Nephron progenitor cell (in vitro differentiated cells): ENCODE measurements around the gene PASD1.

ENCODE experiments used
- DNase-seq: peaks from one replicate; pipeline ENCODE4 v3.0.0; 2021
- H3K27ac Mint-ChIP-seq: 2 replicates; pipeline ENCODE4 v1.8.0; 2021; ENCODE audit warnings: mild to moderate bottlenecking, moderate library complexity, mixed read lengths
- H3K27me3 Mint-ChIP-seq: 2 replicates; pipeline ENCODE4 v1.8.0; 2021; ENCODE audit warnings: mild to moderate bottlenecking, low read depth, mixed read lengths; ENCODE audit not compliant: poor library complexity
- H3K36me3 Mint-ChIP-seq: 2 replicates; pipeline ENCODE4 v1.8.0; 2021; ENCODE audit warnings: low read depth, mixed read lengths
- H3K4me1 Mint-ChIP-seq: 2 replicates; pipeline ENCODE4 v1.8.0; 2021; ENCODE audit warnings: mixed read lengths
- H3K4me3 Mint-ChIP-seq: 2 replicates; pipeline ENCODE4 v1.8.0; 2021; ENCODE audit warnings: mild to moderate bottlenecking, moderate library complexity, mixed read lengths
- H3K9me3 Mint-ChIP-seq: 2 replicates; pipeline ENCODE4 v1.8.0; 2021; ENCODE audit warnings: mild to moderate bottlenecking, moderate library complexity, mixed read lengths
- CTCF ChIP-seq: fragments of 200-600 bp; sonication (generic); IDR thresholded peaks from 2 replicates; pipeline ENCODE4 v1.5.0; 2021; ENCODE audit warnings: antibody characterized with exemption

Gene PASD1

GRCh38 chrX:151609222-151609621 is 45.7 kb downstream of the PASD1 start:
- Mint-ChIP-seq H3K36me3 (no peaks in the 10 kb centered on the region), H3K4me1 (no peaks in the 10 kb centered on the region), H3K9me3 (peaks cover 16% of the 10 kb centered on the region), H3K4me3 (no peak overlapping the region), H3K27ac (no peak overlapping the region), H3K27me3 (peaks cover 3% of the 10 kb centered on the region)
- no peak for TF ChIP-seq CTCF
- no peak for DNase-seq

- Mint-ChIP-seq H3K36me3 (no peaks in the 10 kb centered on the region), H3K4me1 (no peaks in the 10 kb centered on the region), H3K9me3 (no peaks in the 10 kb centered on the region), H3K4me3 (no peak overlapping the region), H3K27me3 (peaks cover 10% of the 10 kb centered on the region), H3K27ac (no peak overlapping the region)
- no peak for DNase-seq
- TF ChIP-seq CTCF: no peak
Observed at GRCh38 chrX:151621422-151621821, 57.9 kb downstream of the PASD1 start.

DNA sequence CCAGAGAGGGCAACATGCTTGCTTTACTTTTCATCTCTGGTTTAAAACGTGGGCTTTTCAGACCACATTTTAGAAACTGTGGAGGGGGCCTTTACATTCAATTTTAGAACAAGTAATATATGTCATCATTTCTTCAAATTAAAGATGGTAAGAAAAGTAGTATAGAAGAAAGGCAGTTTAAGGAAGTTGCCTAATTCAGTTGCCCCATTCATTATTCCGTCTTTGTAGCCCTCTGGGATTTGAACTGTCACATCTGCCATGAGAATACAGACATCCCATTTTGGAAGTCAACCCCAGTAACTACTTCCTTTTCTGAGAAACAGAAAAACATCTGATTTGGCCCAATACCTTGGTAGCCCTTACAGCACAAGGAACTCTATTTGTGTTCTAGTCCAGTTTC is 61.2 kb downstream of the PASD1 start:
- Mint-ChIP-seq H3K4me1 (no peaks in the 10 kb centered on the region), H3K4me3 (no peak overlapping the region), H3K27ac (no peak overlapping the region), H3K27me3 (peaks cover 14% of the 10 kb centered on the region), H3K36me3 (no peaks in the 10 kb centered on the region), H3K9me3 (peaks cover 4% of the 10 kb centered on the region)
- DNase-seq: no peak
- no peak for TF ChIP-seq CTCF

GRCh38 chrX:151631822-151632221 is 68.3 kb downstream of the PASD1 start:
- Mint-ChIP-seq H3K27me3 (no peaks in the 10 kb centered on the region), H3K27ac (no peak overlapping the region), H3K4me1 (no peaks in the 10 kb centered on the region), H3K9me3 (peaks cover 8% of the 10 kb centered on the region), H3K4me3 (no peak overlapping the region), H3K36me3 (no peaks in the 10 kb centered on the region)
- no peak for DNase-seq
- TF ChIP-seq CTCF: no peak

DNA sequence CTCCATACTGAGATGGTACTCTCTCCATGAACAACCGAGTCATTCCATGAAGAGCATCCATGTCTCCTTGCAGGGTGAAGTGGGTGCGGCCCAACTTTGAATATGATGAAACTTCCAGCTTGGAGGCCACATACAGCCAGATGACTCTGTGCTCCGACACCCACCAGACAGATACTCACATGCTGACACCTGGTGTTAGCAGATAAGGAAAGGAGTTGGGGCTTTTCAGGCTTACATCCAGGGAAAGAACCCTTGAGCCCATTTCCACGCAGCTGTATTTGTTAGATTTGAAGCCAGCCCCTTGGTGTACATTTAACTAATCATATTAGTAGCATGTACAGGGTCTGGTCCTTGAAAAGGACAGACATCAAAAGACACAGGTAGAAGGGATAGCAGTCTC is 69.7 kb downstream of the PASD1 start:
- no peak overlapping the region for H3K4me3 Mint-ChIP-seq
- peaks cover 11% of the 10 kb centered on the region for H3K9me3 Mint-ChIP-seq
- no peaks in the 10 kb centered on the region for H3K36me3 Mint-ChIP-seq
- no peak overlapping the region for H3K27ac Mint-ChIP-seq
- TF ChIP-seq CTCF: no peak
- H3K4me1 Mint-ChIP-seq: no peaks in the 10 kb centered on the region
- DNase-seq: no peak
- H3K27me3 Mint-ChIP-seq: no peaks in the 10 kb centered on the region

DNA sequence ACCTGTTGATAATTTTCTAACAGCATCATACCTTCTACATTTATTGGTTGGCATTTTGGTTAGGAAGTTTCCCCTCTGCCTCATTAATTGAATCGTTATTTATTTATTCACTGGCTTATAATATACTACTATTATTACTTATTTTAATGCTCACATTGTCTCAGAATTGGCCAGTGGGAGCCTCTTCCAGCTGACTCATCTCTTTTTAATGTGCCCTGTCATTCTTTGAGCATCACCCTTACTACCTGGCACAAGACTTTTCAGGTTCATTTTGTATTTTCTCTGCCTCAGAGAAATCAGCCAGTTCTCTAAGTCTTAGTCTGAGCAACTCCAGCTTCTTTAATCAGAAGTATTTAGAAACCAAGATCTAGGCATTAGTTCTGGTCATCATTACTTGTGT is 71.5 kb downstream of the PASD1 start:
- Mint-ChIP-seq H3K27me3 (no peaks in the 10 kb centered on the region), H3K4me1 (no peaks in the 10 kb centered on the region), H3K4me3 (no peak overlapping the region), H3K27ac (no peak overlapping the region), H3K36me3 (no peaks in the 10 kb centered on the region), H3K9me3 (peaks cover 15% of the 10 kb centered on the region)
- TF ChIP-seq CTCF: no peak
- no peak for DNase-seq
